Muscle of arm (tissue), 14 donors: ENCODE data around the gene HESX1. TPM values are rescaled to one million over a fixed set of nuclear protein-coding genes. Genes with fewer than 3 reads are reported as not detected.
A peak's percentile ranks its signal among the peaks of the same experiment; 100 is the strongest.

Source experiments
- DNase-seq: peaks from one replicate; pipeline ENCODE4 v3.0.0-alpha.2; 2013
- long read RNA-seq, 11 donors: transcript quantifications; one replicate each; lab custom pipeline, GENCODE V29; 2026
- polyA plus RNA-seq, 12 donors: library from polyadenylated mRNA; unstranded; fragments of 120-200 nt; gene quantifications; one replicate each; pipeline ENCODE4 v1.2.1, GENCODE V29; 2013; ENCODE audit not compliant: insufficient read length in 12 of 12

Gene HESX1
- polyA plus RNA-seq: 1 to 10 TPM in 10 of 12 donors, not detected in 2; 1.6 to 3.2 (median 2.3) TPM
- long read RNA-seq, donor 1: 0 reads
- long read RNA-seq, donor 2: 0 reads
- long read RNA-seq, donor 3: 0 reads
- long read RNA-seq, donor 4: 0 reads
- long read RNA-seq, donor 5: 0 reads
- long read RNA-seq, donor 6: 0 reads
- long read RNA-seq, donor 7: 0 reads
- long read RNA-seq, donor 8: 0 reads
- long read RNA-seq, donor 9: 0 reads
- long read RNA-seq, donor 10: 0 reads
- long read RNA-seq, donor 11: 0 reads

DNA sequence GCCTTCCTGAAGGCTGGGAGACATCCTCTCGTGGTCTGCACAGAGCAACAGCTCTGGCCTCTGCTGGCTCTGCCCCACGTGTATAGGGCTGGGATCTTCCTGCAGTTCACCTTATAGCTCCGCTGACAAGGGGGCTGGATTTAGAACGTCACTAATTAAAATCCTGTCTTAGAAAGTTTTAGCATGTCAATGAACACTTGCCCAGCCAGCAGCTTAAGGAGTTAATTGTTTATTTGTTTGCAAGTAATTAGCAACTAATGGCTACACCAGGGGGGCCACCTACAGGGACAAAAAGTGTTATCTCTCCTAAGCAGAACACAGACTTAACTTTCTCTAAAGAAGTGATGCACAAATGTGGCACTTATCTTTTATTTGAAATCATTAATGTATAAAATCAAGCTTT, at the start of gene HESX1:
TSS of gene HESX1 (minus strand) at position 84 of the 403 bp plus-strand sequence. CDS start at position 24, 60 bp downstream.
- no peak for DNase-seq

DNA sequence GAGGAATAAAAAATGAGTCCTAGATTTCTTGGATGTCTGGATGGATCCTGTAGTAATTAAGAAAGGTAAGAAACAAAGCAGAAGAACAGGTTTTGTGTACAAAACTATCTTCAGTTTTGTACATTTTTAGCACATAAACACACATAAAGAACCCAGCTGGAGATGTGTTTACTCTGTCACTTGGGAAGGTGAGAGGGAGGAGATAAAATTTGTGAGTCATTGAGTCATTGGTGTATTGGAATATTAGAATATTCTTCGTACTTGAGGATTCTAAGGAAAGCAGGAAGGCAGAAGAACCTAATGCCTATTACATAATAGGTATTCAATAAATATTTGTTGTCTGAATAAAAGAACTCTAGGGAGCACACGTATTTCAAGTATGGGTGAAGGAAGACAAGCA, 45.2 kb upstream of the HESX1 start:
- no peak for DNase-seq

DNA sequence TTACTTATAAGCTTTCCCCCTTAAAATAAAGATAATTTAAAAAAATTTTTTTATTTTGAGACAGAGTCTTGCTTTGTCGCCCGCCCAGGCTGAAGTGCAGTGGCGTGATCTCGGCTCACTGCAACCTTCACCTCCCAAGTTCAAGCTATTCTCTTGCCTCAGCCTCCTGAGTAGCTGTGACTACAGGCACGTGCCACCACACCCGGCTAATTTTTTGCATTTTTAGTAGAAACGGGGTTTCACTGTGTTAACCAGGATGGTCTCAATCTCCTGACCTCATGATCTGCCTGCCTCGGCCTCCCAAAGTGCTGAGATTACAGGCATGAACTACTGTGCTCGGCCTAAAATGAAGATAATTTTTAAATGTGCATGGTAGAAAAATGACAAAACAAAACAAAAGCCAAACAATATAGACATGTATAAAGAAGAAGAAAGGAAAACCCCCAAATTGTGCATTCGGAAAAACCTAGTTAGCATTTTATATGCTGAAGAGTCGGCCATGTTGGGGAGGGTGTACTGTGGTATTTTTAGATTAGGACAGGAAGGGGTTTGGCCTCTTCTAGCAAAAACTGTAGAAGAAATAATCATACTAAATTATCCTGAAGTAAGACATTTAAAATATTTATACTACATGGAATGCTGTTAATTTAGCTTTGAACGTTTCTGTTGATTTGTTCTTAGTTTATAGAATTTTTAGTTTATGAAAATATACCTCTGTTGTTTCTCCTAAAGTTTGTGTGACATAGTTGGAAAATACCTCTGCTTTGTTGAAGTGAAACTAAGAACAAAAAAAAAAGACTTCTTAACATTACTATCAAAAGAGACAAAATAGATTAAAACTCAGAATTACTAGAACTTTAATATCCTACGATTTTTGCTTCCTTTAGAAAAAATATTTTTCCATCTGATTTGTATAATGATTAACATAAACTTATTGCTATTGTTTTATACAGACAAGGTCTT, 35.1 kb upstream of the HESX1 start:
- DNase-seq: no peak

DNA sequence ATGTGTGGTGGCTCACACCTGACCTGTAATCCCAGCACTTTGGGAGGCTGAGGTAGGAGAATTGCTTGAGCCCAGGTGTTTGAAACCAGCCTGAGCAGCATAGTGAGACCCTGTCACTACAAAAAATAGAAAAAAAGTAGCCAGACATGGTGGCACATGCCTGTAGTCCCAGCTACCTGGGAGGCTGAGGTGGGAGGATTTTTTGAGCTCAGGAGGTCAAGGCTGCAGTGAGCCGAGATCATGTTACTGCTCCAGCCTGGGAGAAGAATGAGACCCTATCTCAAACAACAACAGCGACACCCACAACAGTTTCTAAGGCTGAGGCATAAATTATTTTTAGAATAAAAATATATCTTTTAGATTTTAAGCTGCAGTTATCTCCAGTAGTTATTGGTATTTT, 34.0 kb upstream of the HESX1 start:
- no peak for DNase-seq

DNA sequence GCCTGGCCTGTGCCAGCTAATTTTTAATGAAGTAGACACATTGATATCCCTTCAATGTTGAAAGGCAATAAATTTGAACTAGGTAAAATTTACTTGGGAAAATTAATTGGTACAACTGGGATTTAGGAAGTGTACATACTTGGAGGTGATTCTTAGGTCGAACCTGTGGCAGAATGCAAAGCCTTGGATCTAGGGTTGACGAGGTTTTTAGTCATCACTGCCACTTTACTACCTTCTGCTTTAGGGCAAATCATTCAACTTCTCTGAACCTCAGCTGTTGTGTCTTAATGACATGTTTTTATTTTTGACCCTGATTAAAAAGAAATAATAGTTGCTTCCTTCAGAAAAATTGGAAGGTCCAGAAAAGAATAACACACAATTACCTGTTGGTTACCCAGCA, 30.2 kb upstream of the HESX1 start:
- DNase-seq: no peak

DNA sequence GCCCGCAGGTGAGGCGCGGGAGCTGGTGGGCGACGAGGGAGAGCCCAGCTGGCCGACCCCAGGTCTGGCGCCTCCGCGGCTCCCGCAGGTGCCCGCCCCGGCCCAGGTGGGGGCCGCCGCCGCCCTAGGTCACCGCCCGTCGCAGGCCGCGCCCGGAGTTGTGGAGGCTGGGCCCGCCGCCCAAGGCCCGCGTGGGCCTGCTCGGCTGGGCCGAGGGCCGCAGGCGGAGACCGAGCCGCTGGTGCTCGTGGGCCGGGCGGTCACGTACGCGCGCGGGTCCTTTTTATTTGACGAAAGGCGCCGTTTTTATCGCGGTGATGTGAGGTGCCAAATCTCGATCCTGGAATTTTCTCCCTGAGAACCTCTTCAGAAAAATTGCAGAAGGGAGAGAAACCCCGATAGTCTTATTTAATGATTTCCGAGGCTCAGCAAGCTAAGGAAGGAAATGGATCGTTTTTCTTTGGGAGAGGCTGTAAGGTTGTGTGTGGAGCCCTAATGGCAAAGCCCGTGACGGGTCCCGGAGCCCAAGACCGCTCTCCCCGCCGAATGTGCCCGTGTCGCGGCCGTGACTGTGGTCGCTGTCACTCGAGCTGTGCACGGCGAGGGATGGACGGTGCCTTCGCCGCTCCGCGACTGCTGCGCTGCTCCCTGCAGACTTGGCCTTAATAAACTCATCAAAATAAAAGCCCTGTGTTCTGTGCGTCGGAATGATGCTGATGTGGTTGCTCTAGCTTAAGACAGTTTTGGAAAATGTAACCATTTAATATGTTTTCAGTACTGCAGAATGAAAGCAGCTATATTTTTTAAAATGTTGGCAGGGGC, 28.4 kb upstream of the HESX1 start:
- peak; percentile 77 for DNase-seq

DNA sequence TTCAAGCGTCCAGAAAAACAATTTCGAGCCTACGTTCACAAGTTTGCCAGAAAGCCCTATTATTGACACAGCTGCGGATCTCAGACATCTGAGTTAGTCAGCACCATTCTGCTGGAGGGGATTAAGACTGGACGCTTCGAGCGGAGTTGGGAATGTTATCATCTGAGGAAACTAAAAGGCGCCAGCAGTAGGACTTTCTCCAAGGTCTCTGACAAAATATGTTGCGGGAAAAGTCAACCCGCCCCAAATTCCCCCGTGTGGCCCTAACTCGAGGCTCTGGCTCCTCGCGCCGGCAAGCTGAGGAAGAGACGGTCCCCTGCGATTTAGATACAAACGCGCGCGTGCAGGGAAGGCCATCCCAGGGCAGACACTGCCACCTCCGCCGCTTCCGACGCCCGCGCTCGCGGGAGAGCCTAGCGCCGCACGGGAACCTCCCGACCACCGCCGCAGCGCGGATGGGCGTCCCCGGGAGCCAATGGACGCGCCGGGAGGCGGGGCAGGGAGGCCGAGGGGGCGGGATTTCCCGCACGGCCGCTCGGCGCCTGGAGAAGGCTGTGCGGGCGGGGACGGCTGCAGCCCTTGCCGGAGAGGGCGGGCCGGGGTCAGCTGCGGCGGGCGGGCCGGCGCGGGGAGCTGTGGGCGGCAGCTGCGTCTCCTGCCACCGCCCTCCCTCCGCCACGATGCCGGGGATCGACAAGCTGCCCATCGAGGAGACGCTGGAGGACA, 27.6 kb upstream of the HESX1 start, which contains the start of gene APPL1:
TSS of gene APPL1 (plus strand) at position 526 of the 726 bp plus-strand sequence. CDS start at position 681, 155 bp downstream.
- peak; percentile 95 for DNase-seq

- peak; percentile 1 for DNase-seq
Measured at GRCh38 chr3:57226176-57226575, 26.4 kb upstream of the HESX1 start.

DNA sequence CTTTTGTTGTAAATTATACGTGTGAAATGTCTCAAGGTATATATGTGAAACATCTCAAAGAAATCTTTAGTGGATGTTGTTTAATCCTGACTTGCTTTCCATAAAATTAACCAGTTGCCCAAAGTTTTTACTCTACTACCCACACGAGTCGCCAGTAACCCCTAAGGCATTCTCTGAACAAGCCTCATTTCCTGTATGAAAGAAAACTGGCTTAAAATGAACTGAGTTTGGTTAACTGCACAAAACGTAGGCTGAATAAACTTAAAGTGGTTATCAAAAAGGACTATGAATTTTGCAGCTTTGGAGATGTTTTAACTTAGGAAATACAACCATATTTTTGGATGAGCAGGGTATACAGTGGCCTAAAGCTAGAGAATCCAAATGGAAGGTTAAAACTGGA, 25.1 kb upstream of the HESX1 start:
- no peak for DNase-seq

- peak; percentile 38 for DNase-seq
Measured at GRCh38 chr3:57221883-57222282, 22.1 kb upstream of the HESX1 start.

DNA sequence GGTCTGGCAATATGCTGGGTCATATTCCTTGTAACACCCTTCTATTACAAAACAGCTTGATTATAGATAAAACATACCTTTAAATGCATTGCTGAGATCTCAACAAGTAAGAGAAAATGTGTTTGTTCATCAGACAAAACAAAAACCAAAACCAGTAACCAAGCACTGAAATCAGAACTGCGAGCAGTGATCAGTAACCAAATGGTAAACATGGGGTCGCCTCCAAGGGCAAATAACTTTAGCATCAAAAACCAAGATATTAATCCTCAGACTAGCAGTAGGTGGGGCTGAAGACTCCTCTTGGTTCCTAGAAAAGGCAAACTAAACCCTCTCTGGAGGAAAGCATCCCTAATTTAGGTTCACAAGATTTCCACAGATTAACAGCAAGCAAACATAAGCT, 6.6 kb upstream of the HESX1 start:
- DNase-seq: no peak

GRCh38 chr3:57194641-57195040, 5.1 kb downstream of the HESX1 start:
- DNase-seq: no peak

DNA sequence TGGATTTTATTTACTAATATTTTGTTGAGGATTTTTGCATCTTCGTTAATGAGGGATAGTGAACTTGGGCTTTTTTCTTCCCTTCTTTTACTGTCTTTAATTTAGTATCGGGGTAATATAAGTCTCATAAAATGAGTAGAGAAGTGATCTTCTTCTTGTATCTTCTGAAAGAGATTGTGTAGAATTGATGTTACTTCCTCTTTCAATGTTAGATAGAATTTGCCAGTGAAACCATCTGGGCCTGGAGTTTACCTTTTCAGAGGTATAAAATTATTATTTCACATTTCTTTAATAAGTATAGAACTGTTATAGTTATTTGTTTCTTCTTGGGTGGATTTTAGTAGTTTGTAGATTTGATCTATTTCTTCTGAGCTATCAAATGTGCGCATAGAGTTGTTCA, 7.8 kb downstream of the HESX1 start:
- no peak for DNase-seq

- DNase-seq: no peak
Measured at GRCh38 chr3:57184526-57184925, 15.3 kb downstream of the HESX1 start.

GRCh38 chr3:57179580-57180410, 20.0 kb downstream of the HESX1 start:
- no peak for DNase-seq

DNA sequence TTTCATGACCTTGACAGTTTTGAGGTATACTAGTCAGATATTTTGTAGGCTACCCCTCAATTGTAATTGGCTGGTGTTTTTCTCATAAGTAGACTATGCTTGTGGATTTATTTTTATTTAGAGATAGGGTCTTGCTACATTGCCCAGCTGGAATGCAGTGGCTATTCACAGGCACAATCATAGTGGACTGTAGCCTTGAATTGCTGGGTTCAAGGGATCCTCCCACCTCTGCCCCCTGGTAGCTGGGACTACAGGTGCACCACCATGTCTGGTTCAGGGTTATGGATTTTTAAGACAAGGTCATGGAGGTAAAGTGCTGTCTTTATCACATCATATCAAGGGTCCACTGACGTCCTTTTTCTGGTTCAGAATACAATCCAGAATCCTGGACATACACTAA, 23.7 kb downstream of the HESX1 start:
- DNase-seq: no peak

DNA sequence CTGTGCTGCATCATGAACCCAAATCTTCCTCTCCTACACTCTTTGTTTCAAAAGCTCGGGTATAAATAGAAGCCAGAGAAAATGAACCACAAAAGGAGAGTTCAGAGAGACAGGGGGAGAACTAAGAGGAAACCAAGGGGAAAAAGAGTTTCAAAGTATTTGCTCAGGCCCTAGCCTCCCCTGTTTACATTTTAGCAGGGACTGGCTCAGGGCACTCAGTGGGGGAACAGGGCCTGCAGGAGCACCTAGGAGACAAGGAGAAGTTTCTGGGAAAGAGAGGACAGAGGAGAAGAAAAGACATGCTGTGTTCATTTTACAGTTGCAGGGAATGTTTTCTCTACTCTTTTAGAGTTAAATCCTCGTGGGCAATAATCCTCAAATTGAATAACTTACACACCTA, 26.1 kb downstream of the HESX1 start:
- no peak for DNase-seq

DNA sequence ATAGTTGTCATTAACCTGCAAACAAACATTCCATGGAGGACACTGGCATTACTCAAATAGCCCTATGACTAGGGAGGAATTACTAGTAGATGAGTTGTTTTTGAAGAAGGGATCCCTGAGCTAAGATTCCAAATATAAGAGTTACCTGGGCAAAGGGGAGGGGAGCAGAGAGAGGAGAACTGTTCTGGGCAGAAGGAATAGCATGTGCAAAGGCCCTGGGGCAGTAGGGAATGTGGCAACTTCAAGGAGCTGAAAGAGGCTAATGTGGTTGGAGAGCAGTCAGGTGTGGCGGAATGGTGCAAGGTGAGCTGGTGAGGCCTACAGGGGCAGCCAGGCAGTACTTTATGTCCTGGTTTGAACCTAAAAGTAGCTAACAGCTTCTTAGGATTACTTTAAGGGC, 28.8 kb downstream of the HESX1 start:
- no peak for DNase-seq

DNA sequence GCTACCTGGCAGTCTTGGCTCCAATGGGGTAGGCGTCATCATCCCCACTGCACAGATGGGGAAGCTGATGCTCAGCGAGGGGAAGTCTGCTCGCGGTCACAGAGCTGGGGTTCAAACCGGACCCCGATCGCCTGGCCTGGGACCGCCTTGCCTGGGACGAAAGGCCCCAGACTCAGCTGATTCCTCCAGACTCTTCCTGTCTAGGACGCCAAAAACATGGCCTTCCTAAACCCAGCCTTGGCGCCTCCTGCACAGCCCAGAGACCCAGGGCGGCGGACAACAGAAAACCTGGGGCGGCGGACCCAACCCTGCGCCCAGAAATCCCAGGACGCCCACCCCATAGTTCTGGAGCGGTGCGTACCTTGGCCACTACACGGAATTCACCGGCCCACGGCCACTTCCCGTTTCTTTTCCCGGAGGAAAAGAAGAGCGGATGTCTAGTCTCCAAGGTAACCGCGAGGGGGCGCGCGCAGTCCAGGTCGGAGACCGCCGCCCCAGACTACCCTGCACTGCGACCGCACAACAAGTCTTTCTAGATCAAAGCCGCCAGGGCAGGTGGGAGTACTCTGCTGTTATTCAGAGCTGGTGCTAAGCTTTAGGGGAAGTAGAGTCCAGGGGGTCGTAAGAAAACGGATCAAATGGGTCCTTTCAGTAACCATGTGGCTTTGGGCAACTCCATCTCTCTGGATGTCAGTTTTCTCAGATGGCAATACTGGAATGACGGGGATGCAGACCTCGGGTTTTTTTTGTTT, 29.7 kb downstream of the HESX1 start:
- DNase-seq: peak; percentile 78

- DNase-seq: no peak
Measured at GRCh38 chr3:57169108-57169507, 30.7 kb downstream of the HESX1 start.
